Neutrophil (primary cell): ENCODE measurements around the gene MFAP4.

Experiments
- H3K27ac ChIP-seq: fragments of 200-600 bp; sonication (generic); 2 replicates; pipeline ENCODE4 v1.5.1; 2016; ENCODE audit warnings: mild to moderate bottlenecking, moderate library complexity
- H3K27me3 ChIP-seq: fragments of 200-600 bp; sonication (generic); 2 replicates; pipeline ENCODE4 v1.6.0; 2016; ENCODE audit warnings: mild to moderate bottlenecking
- H3K36me3 ChIP-seq: fragments of 200-600 bp; sonication (generic); 2 replicates; pipeline ENCODE4 v1.5.1; 2017
- H3K4me1 ChIP-seq, 2 experiments: fragments of 200-600 bp in 1 of 2; sonication (generic) in 1 of 2; 1 replicate in 1 of 2; 2 replicates in 1 of 2; pipeline versions ENCODE4 v1.5.1 to v1.6.1; 2013 to 2016; ENCODE audit warnings: low read depth in 1 of 2, low read length in 1 of 2, mild to moderate bottlenecking in 1 of 2, moderate library complexity in 1 of 2; ENCODE audit not compliant: control insufficient read depth in 1 of 2, insufficient read depth in 1 of 2
- H3K4me3 ChIP-seq, 2 experiments: fragments of 200-600 bp in 1 of 2; sonication (generic) in 1 of 2; 1 replicate in 1 of 2; 2 replicates in 1 of 2; pipeline ENCODE4 v1.5.1; 2013 to 2016; ENCODE audit warnings: low read depth in 1 of 2, low read length in 1 of 2, mild to moderate bottlenecking in 1 of 2, moderate library complexity in 1 of 2
- H3K9me3 ChIP-seq: fragments of 200-600 bp; sonication (generic); 2 replicates; pipeline ENCODE4 v1.5.1; 2016
- CTCF ChIP-seq: fragments of 200-600 bp; sonication (generic); IDR thresholded peaks from 2 replicates; pipeline ENCODE4 v1.5.1; 2016; ENCODE audit warnings: antibody characterized with exemption

The MFAP4 gene

DNA sequence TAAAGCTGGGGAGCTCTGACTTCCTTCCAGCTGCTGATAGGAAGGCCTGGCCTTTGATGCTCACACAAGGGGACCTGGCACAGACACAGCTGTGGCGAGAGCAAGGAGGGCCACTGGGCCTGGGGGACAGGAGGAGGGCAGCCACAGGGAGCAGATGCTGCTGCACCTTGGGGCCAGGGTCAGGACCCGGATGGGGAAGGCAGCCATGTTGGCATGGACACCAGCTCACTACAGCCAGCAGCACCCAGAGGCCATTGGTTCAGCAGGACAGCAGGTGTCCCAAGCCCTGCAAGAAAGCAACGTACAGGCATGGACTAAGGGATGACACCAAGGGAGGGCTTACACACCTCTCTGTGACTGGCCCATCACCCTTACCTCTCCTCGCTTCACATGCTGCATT lies 16.0 kb upstream of the MFAP4 start:
- Histone ChIP-seq H3K27me3 (no peaks in the 10 kb centered on the region), H3K9me3 (no peaks in the 10 kb centered on the region), H3K4me3 (no peak overlapping the region), H3K4me1 (peaks cover 6 to 8% of the 10 kb centered on the region in 2 experiments), H3K36me3 (no peaks in the 10 kb centered on the region), H3K27ac (no peak overlapping the region)
- no peak for TF ChIP-seq CTCF

DNA sequence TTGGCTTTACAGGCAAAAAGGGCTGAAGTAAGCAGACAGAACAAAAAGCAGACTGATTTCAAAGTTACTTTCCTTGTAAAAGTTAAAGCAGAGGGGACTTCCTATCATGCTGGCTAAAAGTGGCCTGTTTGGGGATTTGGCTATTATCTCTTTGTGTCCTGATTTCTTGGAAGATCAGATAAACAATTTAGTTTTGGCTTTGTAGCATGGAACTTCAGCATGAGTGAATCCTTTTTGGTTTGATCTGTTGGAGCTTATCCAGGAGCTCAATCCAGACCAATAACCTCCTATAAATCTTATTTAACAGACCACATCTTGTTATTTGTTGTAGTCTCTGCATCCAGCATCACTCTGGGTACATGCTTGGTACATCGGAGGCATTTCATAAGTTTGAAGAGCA lies 15.2 kb upstream of the MFAP4 start:
- H3K27ac ChIP-seq = no peak overlapping the region
- H3K27me3 ChIP-seq = no peaks in the 10 kb centered on the region
- no peaks in the 10 kb centered on the region for H3K36me3 ChIP-seq
- H3K9me3 ChIP-seq = no peaks in the 10 kb centered on the region
- H3K4me1 ChIP-seq = peaks cover 6 to 8% of the 10 kb centered on the region in 2 experiments
- TF ChIP-seq CTCF = no peak
- H3K4me3 ChIP-seq = no peak overlapping the region

- no peak for TF ChIP-seq CTCF
- Histone ChIP-seq H3K4me1 (peaks cover 6 to 8% of the 10 kb centered on the region in 2 experiments), H3K36me3 (no peaks in the 10 kb centered on the region), H3K27ac (no peak overlapping the region), H3K27me3 (no peaks in the 10 kb centered on the region), H3K9me3 (no peaks in the 10 kb centered on the region), H3K4me3 (no peak overlapping the region)
Observed at GRCh38 chr17:19401321-19402010, 14.5 kb upstream of the MFAP4 start.

- Histone ChIP-seq H3K27me3 (no peaks in the 10 kb centered on the region), H3K36me3 (no peaks in the 10 kb centered on the region), H3K4me3 (no peak overlapping the region), H3K9me3 (no peaks in the 10 kb centered on the region), H3K27ac (no peak overlapping the region), H3K4me1 (peaks cover 6 to 8% of the 10 kb centered on the region in 2 experiments)
- no peak for TF ChIP-seq CTCF
Observed at GRCh38 chr17:19399750-19400450, 12.9 kb upstream of the MFAP4 start.

- Histone ChIP-seq H3K4me1 (peaks cover 6 to 8% of the 10 kb centered on the region in 2 experiments), H3K4me3 (no peak overlapping the region), H3K27me3 (no peaks in the 10 kb centered on the region), H3K27ac (no peak overlapping the region), H3K36me3 (no peaks in the 10 kb centered on the region), H3K9me3 (no peaks in the 10 kb centered on the region)
- no peak for TF ChIP-seq CTCF
Observed at GRCh38 chr17:19398301-19399181, 11.6 kb upstream of the MFAP4 start.
